Psoas muscle (tissue), 8 donors: ENCODE data around the gene CYP2U1. TPM values are rescaled to one million over a fixed set of nuclear protein-coding genes. Genes with fewer than 3 reads are reported as not detected.
A peak's percentile ranks its signal among the peaks of the same experiment; 100 is the strongest.

Experiments
- ATAC-seq, 4 donors: fragments of 200-7000 bp; cut with Tn5 transposase; one replicate each; pipeline ENCODE4 v1.9.1; 2020; ENCODE audit warnings: moderate library complexity in 3 of 4, mild to moderate bottlenecking in 2 of 4
- DNase-seq, 2 donors: peaks; one replicate each; pipeline ENCODE4 v3.0.0-alpha.2; 2020
- H3K27ac ChIP-seq: fragments of 200-600 bp; one replicate; pipeline ENCODE4 v1.8.0; 2022
- H3K27me3 ChIP-seq, 3 donors: fragments of 200-600 bp in 1 of 3; one replicate each; pipeline versions ENCODE4 v1.6.1 to v1.8.0; 2013 to 2022; ENCODE audit warnings: low read length in 2 of 3, mild to moderate bottlenecking in 2 of 3, moderate library complexity in 1 of 3; ENCODE audit not compliant: insufficient read depth in 3 of 3
- H3K36me3 ChIP-seq, 2 donors: fragments of 200-600 bp in 1 of 2; one replicate each; pipeline versions ENCODE4 v1.6.1 to v1.8.0; 2013 to 2022; ENCODE audit warnings: low read depth in 1 of 2, mild to moderate bottlenecking in 1 of 2, moderate library complexity in 1 of 2; ENCODE audit not compliant: insufficient read depth in 1 of 2
- H3K4me1 ChIP-seq: fragments of 200-600 bp; one replicate; pipeline ENCODE4 v1.8.0; 2022
- H3K4me3 ChIP-seq: fragments of 200-600 bp; one replicate; pipeline ENCODE4 v1.8.0; 2022; ENCODE audit warnings: mild to moderate bottlenecking
- H3K9me3 ChIP-seq: fragments of 200-600 bp; one replicate; pipeline ENCODE4 v1.8.0; 2022
- CTCF ChIP-seq: fragments of 200-600 bp; IDR thresholded peaks from one replicate; pipeline ENCODE4 v1.8.0; 2022; ENCODE audit warnings: antibody characterized with exemption
- WGBS, 3 donors: extraction: QIAGEN DNeasy Blood & Tissue Kit; methylation state at CpG; one replicate each; pipeline versions ENCODE4 v1.1.6 to v1.1.7; 2013; 5-methylcytosine and 5-hydroxymethylcytosine counted together
- intact Hi-C, 2 donors: fragments of 100-400 bp; cut with DNase I; formaldehyde crosslinking; loops; one replicate each; pipeline versions ENCODE4 v1.11.0 to v1.14.2; 2022
- polyA plus RNA-seq, 3 donors: library from polyadenylated mRNA; stranded (reverse); fragments of 200-250 nt; gene quantifications; one replicate each; pipeline ENCODE4 v1.2.3, GENCODE V29; 2013
- total RNA-seq, 4 donors: library from RNA; stranded (reverse); fragmentation: NEBNext Ultra II Directional in 2 of 4; extraction: Animal tissue kit (Norgen Biotek cat#: 25700) in 2 of 4; gene quantifications; one replicate each; pipeline versions ENCODE4 v1.2.1 to v1.2.4, GENCODE V29; 2021 to 2023
- donor health status: healthy with polysubstance abuse.
- donor health status: DM: no; HTN: no; CAD: no; lungs with moderate emphysema.
- donor health status: Bipolar disorder and iron deficiency.
- donor health status: healthy.
- donor health status: DM: yes; HTN: yes; CAD: no.
- donor health status: DM: no; HTN: no; CAD: no.
- donor health status: DM: no; HTN: no; CAD: no.
- donor health status: DM: yes; HTN: yes; CAD: no.

CYP2U1 gene
- total and polyA plus RNA-seq, 7 donors, result 0.95 to 4.5 (median 3.5) TPM

DNA sequence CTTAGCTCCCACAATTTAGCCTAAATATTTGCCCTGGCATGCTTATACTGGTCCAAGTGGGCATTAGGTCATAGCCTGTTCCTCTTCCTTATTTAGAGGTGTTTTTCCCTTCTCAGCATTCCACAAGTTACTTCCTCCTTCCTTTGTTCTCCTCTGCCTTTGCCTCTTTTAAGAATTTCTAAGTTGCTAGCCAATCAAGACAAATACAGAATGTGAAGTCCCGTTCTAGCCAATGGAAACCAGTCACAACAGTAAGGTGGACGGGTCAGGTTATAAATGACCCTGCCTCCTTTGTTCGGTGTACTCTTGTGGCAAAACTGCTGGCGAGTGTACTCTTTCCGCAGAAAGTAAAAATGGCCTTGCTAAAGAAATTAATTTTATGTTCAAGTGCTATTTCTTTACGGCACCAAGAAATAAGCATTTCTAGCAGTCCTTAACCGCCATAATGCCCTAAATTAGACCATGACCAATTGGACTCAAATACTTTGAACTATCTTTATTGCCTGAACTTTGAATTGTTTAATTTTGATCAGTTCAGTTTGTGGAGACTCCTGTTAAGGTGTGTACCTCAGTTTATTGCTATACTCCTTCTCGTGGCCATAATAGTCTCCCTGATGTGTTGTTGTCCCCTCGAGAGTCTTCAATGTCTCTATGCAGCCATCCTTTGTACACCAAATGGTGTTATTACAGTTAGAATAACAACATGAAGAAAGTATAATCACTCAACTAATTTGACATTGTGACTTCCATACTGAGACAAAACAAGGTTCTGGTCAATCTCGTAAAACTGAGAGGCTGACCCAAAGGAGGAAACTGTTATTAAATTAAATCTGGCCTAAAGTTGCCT lies 56.8 kb downstream of the CYP2U1 start:
- Histone ChIP-seq H3K4me1 (peaks cover 34% of the 10 kb centered on the region), H3K27me3 (no peaks in the 10 kb centered on the region), H3K27ac (peak overlapping the region; percentile 98), H3K36me3 (no peaks in the 10 kb centered on the region), H3K4me3 (peak overlapping the region; percentile 91), H3K9me3 (no peaks in the 10 kb centered on the region)
- 83 to 86% (median 86%) methylated on average over 10 of the region's 10 CpGs for WGBS, 3 donors
- ATAC-seq, result no peak
- no peak for DNase-seq
- intact Hi-C loops, result loop anchor here (2.0 kb wide), 2 partner anchors 55 to 57 kb away; partner anchors contain the start of gene CYP2U1 (in 1 of the 2)
- no peak for TF ChIP-seq CTCF

DNA sequence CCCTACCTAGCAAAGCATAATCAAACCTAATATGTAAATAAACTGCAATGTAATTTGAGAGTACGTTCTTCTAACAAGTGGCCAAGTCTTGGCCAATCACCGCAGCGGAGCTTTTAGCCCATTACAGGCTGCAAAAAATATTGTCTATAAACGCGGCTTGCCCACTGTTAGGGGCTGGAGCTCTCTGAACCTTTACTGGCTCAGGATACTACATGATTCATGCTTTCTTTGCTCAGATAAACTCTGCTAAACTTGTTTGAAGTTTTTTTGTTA lies 57.4 kb downstream of the CYP2U1 start:
- intact Hi-C loops, result loop anchor here in 1 of 2 donors (2.0 kb wide), 1 partner anchor 58 kb away; the partner anchor contains the start of gene CYP2U1
- Histone ChIP-seq H3K27me3 (no peaks in the 10 kb centered on the region), H3K27ac (peak overlapping the region; percentile 98), H3K36me3 (no peaks in the 10 kb centered on the region), H3K4me3 (peak overlapping the region; percentile 91), H3K9me3 (no peaks in the 10 kb centered on the region), H3K4me1 (peaks cover 39% of the 10 kb centered on the region)
- no peak for DNase-seq
- 33 to 35% (median 34%) methylated on average over 5 of the region's 5 CpGs for WGBS, 3 donors
- no peak for TF ChIP-seq CTCF
- ATAC-seq, result no peak

GRCh38 chr4:107989162-107989536 lies 57.8 kb downstream of the CYP2U1 start:
- TF ChIP-seq CTCF, result no peak
- H3K4me3 ChIP-seq, result peak overlapping the region; percentile 91
- intact Hi-C loops, result loop anchor here in 1 of 2 donors (2.0 kb wide), 1 partner anchor 58 kb away; the partner anchor contains the start of gene CYP2U1
- ATAC-seq (peak; percentile 30 to 59 (median 58)), DNase-seq (no peak)
- no peaks in the 10 kb centered on the region for H3K9me3 ChIP-seq
- H3K36me3 ChIP-seq, result no peaks in the 10 kb centered on the region
- H3K27ac ChIP-seq, result peak overlapping the region; percentile 98
- WGBS, 3 donors, result 5 to 8% (median 6%) methylated on average over 8 of the region's 8 CpGs
- H3K27me3 ChIP-seq, result no peaks in the 10 kb centered on the region
- peaks cover 44% of the 10 kb centered on the region for H3K4me1 ChIP-seq

DNA sequence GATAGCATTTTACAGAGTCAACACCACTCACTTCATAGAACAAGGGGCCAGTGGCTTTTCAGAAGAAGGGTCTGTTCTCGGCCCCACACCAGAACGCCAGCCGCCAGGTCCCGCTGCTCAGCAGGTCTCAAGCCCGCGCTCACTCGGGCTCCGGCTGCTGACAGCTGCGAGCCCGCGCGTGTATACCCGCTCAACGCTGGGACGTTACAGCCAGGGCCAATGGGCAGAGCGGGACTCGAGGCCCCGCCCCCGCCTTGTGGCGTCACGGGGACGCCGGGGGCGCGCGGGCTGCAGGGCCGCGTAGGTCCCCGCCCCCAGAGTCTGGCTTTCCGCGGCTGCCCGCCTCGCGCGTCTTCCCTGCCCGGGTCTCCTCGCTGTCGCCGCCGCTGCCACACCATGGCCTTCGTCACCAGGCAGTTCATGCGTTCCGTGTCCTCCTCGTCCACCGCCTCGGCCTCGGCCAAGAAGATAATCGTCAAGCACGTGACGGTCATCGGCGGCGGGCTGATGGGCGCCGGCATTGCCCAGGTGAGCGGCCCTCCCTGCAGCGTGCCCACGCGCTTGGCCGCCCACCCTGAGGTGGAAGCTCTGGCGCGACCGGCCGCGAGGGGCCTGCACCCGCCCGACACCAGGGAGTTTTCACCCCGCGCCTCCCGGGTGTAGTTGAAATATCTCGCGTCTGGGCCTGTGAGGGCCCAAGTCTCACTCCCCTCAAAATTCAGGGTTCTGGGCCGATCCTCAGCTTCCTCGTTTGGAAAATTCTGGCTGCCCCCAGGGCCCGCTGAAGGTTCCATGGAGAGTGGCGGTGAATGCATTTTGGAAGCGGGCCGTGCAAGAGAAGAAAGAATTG lies 58.4 kb downstream of the CYP2U1 start, which contains the start of gene HADH:
TSS of gene HADH (plus strand) at position 353 of the 850 bp plus-strand sequence. CDS start at position 397, 44 bp downstream.
- no peaks in the 10 kb centered on the region for H3K36me3 ChIP-seq
- H3K27ac ChIP-seq, result peak within 1 kb of the TSS; percentile 98
- DNase-seq (peak; percentile 95 to 96), ATAC-seq (peak; percentile 96 to 100 (median 98))
- intact Hi-C loops, result loop anchor here (2.0 to 10.0 kb wide), 2 partner anchors 59 to 165 kb away; partner anchors contain the start of genes CYP2U1 (in 1 of the 2) and SGMS2 (in 1 of the 2)
- H3K9me3 ChIP-seq, result no peaks in the 10 kb centered on the region
- peak within 1 kb of the TSS; percentile 91 for H3K4me3 ChIP-seq
- no peak for TF ChIP-seq CTCF
- peaks cover 50% of the 10 kb centered on the region for H3K4me1 ChIP-seq
- WGBS, 3 donors, result 0 to 1% (median 0%) methylated on average over 58 to 78 of the region's 78 CpGs
- no peaks in the 10 kb centered on the region for H3K27me3 ChIP-seq
